ENCODE data around the gene UGGT2.

- TF ChIP-seq CTCF (IDR thresholded peaks at IDR 0.05) (no peak), POLR2A (IDR thresholded peaks at IDR 0.05) (no peak), POLR2AphosphoS5 (IDR thresholded peaks at IDR 0.05) (no peak), EP300 (IDR thresholded peaks at IDR 0.05; ENCODE audit: low read depth) (no peak)
These were observed 65.4 kb downstream of the UGGT2 start for GRCh38 chr13:95987841-95988240.
